Glomerular visceral epithelial cell (primary cell): ENCODE measurements around the gene MCUB.

Source experiments
- DNase-seq: peaks from one replicate; pipeline ENCODE4 v3.0.0-alpha.2; 2016; ENCODE audit errors: extremely low spot score

Gene MCUB

DNA sequence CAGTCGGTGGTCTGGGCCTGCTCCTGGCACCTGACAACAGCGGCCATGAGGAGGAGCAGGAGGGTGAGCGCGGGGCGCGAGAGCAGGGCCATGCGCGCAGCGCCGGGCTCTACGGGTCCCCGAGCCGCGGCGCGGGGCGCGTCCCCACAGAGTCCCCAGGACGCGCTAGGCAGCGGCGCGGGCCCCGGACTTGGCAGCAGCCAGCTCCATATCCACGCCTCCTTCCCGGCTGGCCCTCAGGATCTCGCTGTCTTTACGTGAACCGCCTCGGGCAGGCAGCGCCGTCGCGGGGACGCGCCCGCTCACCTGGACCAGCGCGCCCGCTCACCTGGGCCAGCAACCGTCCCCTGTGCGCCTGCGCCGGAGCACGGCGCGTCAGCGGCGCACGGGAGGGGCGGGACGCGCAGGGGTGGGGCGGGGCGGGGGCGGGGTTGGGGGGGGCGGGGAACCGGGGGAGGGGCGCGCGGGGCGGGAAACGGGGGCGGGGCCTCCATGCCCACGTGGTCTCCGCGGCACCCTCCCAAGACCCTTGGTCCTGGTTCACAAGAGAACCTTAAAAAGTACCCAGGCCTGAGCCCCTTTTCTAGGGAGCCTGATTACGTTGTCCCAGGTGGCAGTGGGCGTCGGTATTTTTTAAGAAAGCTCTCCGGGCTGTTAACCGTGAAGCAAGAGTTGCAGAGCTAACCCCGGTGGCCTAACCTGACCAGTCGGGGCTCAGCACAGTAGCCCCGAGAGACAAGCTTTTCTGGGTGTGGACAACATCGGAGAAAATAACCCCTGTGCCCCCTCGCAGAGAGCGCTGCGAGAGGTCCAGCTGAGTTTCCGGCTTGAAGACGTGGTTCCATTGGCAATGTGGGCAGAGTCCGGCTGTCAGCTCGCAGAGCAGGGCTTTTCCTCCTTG is 169.9 kb downstream of the MCUB start, which contains the start of gene PLA2G12A:
Gene PLA2G12A, minus strand, starts transcription at position 353 of the 901 bp plus-strand sequence. Its CDS starts 261 bp downstream, at position 92.
- peak; percentile 82 for DNase-seq

DNA sequence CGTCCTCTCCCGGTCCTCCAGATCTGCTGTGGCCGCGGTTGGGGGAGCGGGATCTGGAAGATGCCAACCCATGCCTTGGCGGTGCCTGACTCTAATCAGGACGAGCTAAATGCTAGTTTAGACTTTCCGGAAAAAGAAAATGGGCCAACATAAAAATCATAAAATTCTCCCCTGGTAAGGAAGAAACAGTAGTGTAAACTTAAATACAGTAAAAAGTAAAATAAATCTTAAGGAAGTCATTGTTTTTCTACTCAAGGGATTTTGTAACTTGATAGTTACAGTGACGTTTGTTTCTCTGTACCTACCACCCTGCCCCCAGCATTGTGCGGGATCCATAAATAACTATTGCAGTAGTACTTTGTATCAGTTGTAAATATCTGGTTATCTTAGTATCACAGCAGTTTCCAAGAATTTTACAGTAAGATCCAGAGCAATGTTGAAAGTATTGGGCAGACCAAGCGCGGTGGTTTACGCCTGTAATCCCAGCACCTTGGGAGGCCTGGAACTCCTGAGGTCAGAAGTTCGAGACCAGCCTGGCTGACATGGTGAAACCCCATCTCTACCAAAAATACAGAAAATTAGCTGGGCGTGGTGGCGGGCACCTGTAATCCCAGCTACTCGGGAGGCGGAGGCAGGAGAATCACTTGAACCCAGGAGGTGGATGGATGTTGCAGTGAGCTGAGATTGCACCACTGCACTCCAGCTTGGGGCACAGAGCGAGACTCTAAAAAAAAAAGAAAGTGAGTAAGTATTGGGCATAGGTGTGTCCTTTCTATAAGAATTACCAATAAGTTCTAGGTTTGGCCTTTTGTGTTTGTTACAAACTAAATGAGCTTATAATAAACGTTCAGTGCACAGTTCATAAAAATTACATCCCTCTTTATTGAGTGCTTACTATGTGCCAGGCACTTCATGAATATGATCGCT is 170.8 kb downstream of the MCUB start:
- no peak for DNase-seq

DNA sequence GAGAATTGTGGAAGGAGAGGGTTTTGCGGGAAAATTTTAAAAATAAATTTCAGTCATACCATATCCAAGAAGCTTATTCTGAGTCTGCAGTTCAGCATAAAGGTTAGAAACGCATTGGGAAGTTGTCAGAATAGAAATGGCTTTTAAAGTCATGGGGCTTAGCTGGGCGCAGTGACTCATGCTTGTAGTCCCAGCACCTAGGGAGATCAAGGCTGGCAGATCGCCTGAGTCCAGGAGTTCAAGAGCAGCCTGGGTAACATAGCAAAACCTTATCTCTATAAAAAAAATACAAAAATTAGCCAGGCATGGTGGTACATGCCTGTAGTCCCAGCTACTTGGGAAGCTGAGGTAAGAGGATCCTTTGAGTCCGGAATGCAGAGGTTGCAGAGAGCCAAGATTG is 173.7 kb downstream of the MCUB start:
- no peak for DNase-seq

DNA sequence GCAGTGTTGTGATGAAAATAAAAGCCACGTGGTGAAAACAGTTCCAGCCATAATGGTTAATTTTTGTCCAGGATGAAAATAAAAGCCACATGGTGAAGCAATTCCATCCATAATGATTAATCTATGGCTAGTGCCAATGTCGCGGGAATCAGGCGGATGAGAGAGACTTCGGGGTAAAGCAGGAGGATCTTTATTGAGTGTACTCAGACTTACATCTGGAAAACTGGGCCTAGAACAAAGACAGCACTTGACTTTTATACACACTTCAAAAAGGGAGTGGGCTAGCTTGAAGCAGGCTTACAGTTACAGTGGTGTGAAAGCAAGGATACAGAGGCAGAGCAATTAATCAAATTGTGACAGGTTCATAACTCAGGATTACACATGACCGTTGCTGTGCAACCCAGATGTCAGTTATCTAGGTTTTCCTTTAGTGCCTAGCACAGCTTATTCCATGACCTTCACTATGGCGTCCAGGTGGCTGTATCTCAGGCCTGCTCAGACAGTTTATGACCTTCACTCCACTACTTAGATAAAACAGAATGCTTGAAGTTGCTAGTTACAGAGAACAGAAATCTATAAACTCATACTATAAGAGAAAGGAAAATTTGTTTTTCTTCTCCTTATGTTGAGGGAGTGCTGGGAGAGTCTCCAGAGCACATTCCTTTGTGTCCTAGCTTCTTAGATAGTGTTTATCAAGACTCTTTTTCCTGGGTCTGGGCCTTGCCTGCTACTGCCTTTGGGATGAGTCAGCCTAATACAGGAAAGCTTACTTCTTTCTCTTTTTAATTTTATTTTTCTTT is 175.7 kb downstream of the MCUB start:
- peak; percentile 18 for DNase-seq
